ENCODE data around the gene PRKCZ.

DNA sequence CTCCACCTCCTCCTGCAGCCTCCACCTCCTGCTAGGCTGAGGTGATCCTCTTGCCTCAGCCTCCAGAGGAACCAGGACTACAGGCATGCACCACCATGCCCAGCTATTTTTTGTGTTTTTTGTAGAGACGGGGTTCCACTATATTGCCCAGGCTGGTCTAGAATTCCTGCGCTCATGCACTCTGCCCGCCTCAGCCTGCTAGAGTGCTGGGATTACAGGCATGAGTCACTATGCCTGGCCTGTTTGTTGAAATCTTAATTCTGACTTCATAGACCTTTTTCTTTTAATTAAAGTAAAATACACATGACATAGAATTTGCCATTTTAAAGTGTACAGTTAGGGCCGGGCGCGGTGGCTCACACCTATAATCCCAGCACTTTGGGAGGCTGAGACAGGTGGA lies 101.7 kb downstream of the PRKCZ start:
- TF ChIP-seq, protein P1, sequence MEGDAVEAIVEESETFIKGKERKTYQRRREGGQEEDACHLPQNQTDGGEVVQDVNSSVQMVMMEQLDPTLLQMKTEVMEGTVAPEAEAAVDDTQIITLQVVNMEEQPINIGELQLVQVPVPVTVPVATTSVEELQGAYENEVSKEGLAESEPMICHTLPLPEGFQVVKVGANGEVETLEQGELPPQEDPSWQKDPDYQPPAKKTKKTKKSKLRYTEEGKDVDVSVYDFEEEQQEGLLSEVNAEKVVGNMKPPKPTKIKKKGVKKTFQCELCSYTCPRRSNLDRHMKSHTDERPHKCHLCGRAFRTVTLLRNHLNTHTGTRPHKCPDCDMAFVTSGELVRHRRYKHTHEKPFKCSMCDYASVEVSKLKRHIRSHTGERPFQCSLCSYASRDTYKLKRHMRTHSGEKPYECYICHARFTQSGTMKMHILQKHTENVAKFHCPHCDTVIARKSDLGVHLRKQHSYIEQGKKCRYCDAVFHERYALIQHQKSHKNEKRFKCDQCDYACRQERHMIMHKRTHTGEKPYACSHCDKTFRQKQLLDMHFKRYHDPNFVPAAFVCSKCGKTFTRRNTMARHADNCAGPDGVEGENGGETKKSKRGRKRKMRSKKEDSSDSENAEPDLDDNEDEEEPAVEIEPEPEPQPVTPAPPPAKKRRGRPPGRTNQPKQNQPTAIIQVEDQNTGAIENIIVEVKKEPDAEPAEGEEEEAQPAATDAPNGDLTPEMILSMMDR (conservative IDR thresholded peaks at IDR 0.05 in 1 of 2, IDR thresholded peaks at IDR 0.05 in 1 of 2; ENCODE audit: low read depth in 1 of 2, low read length in 2 of 2), result no peak
- TF ChIP-seq EZH2 (IDR thresholded peaks at IDR 0.05; ENCODE audit: low read length, missing control alignments), result no peak
